BE2C (cell line): Measurements from ENCODE around the gene STK33.

Source experiments
- DNase-seq: peaks from one replicate; pipeline ENCODE4 v3.0.0-alpha.2; 2020
- H3K27me3 ChIP-seq: fragments of 250-450 bp; sonication (Bioruptor Pico); 2 replicates; pipeline ENCODE4 v1.5.1; 2020; ENCODE audit warnings: mild to moderate bottlenecking
- H3K36me3 ChIP-seq: fragments of 250-450 bp; sonication (Bioruptor Pico); 2 replicates; pipeline ENCODE4 v1.5.1; 2020; ENCODE audit warnings: mild to moderate bottlenecking
- H3K4me1 ChIP-seq: fragments of 250-450 bp; sonication (Bioruptor Pico); 2 replicates; pipeline ENCODE4 v1.5.1; 2020
- H3K4me3 ChIP-seq: 2 replicates; pipeline ENCODE4 v1.5.1; 2011; ENCODE audit warnings: low read depth, low read length
- H3K9me3 ChIP-seq: fragments of 250-450 bp; sonication (Bioruptor Pico); 2 replicates; pipeline ENCODE4 v1.5.1; 2020
- TF ChIP-seq, protein P1 (sequence below): IDR thresholded peaks from 2 replicates; pipeline ENCODE4 v1.5.1; 2012; ENCODE audit warnings: mild to moderate bottlenecking, low read depth, low read length

The STK33 gene

DNA sequence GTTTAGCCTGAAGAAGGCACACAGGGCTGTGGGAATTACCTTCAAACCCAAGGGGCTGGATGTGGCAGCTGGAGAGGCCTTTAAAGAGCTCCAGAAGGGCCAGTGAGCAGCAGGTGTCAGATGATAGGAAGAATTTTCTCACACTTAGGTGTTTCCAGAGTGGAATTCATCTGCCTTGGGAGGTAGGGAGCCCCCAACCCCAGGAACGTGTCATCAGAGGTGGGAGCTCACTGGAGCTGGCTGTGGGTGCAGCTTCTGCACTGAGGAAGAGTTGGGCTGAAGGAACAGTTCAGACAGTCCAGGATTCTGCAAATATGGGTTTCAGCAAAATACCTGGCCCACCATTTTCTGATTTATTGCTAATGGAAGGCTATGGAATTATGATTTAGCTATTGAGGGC is 210.8 kb downstream of the STK33 start:
- no peak for DNase-seq
- no peaks in the 10 kb centered on the region for H3K9me3 ChIP-seq
- no peak overlapping the region for H3K4me3 ChIP-seq
- H3K4me1 ChIP-seq: no peaks in the 10 kb centered on the region
- H3K36me3 ChIP-seq: no peaks in the 10 kb centered on the region
- TF ChIP-seq, protein P1, sequence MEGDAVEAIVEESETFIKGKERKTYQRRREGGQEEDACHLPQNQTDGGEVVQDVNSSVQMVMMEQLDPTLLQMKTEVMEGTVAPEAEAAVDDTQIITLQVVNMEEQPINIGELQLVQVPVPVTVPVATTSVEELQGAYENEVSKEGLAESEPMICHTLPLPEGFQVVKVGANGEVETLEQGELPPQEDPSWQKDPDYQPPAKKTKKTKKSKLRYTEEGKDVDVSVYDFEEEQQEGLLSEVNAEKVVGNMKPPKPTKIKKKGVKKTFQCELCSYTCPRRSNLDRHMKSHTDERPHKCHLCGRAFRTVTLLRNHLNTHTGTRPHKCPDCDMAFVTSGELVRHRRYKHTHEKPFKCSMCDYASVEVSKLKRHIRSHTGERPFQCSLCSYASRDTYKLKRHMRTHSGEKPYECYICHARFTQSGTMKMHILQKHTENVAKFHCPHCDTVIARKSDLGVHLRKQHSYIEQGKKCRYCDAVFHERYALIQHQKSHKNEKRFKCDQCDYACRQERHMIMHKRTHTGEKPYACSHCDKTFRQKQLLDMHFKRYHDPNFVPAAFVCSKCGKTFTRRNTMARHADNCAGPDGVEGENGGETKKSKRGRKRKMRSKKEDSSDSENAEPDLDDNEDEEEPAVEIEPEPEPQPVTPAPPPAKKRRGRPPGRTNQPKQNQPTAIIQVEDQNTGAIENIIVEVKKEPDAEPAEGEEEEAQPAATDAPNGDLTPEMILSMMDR: no peak
- no peaks in the 10 kb centered on the region for H3K27me3 ChIP-seq

DNA sequence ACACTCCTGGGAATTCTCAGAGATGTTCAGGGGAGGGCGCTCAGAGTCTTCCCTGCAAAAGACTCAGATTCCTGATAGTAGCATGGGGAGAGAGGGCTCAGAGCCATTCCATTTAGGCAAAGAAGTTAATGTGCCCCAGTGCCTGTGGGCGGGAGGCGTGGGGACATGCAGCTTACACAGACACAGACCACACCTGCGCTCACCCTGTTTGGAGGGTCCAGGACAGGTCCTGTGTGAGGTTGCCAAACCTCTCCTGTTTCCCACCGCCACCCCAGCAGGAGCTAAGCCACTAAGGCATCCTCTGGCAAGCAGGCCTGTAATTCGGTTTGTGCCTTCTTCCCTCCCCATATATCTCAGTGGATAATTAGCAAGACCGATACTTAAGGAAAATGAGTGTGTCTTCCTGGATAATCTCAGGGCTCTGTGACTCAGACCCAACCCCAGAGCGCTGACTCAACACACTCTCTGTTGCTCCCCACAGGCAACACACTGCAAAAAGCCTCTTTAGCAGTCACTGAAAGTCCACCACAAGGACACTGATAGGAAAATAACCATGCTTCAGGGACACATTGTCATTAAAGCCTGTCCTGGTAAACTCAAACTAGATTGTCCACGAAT is 211.5 kb downstream of the STK33 start:
- Histone ChIP-seq H3K4me1 (no peaks in the 10 kb centered on the region), H3K36me3 (no peaks in the 10 kb centered on the region), H3K4me3 (no peak overlapping the region), H3K27me3 (no peaks in the 10 kb centered on the region), H3K9me3 (no peaks in the 10 kb centered on the region)
- no peak for DNase-seq
- TF ChIP-seq, protein P1: no peak

DNA sequence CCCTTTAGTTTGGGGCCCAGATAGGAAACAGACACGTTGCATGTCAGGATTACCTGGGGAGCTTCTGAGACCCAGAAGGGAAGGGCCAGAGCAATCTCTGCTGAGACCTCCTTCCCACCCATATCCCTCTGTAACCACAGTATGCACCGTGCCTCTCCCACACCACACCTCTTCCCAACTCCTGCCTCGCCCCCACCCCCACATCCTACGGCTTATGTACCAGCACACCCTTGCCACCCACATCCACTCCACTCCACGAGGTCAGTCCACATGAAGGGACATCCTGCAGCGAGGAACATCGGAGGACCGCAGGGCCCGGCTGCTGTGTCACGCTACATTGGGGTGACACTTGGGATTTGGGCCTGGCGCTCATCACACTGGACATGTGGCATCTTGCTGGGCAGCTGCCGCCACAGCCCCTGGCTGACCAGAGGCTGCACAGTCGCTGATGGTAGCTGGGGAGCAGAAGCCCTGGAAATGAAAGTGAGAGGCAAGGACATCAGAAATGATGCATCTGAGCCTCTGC is 212.1 kb downstream of the STK33 start:
- DNase-seq: no peak
- no peaks in the 10 kb centered on the region for H3K4me1 ChIP-seq
- H3K9me3 ChIP-seq: no peaks in the 10 kb centered on the region
- H3K36me3 ChIP-seq: no peaks in the 10 kb centered on the region
- TF ChIP-seq, protein P1: no peak
- H3K4me3 ChIP-seq: no peak overlapping the region
- H3K27me3 ChIP-seq: no peaks in the 10 kb centered on the region

DNA sequence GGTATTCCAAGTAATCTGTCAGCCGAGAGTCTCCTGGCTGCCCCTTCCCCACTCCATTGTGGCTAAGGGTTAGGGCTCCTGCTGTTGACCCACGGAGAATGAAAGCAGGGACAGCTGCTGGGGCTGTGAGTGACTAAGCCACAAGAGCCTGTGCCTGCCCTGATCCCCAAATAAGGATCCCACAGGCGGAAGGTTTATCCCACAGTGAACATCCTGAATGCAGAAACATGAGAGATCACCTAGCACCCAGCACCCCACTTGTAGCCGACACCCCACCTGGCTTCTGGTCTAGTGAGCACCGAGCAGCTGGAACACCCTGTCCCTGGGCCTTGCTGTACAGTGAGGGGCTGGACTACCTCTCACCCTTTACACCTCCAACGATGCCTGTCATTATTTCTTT is 212.7 kb downstream of the STK33 start:
- Histone ChIP-seq H3K4me3 (no peak overlapping the region), H3K4me1 (no peaks in the 10 kb centered on the region), H3K9me3 (no peaks in the 10 kb centered on the region), H3K36me3 (no peaks in the 10 kb centered on the region), H3K27me3 (no peaks in the 10 kb centered on the region)
- no peak for DNase-seq
- TF ChIP-seq, protein P1: no peak

DNA sequence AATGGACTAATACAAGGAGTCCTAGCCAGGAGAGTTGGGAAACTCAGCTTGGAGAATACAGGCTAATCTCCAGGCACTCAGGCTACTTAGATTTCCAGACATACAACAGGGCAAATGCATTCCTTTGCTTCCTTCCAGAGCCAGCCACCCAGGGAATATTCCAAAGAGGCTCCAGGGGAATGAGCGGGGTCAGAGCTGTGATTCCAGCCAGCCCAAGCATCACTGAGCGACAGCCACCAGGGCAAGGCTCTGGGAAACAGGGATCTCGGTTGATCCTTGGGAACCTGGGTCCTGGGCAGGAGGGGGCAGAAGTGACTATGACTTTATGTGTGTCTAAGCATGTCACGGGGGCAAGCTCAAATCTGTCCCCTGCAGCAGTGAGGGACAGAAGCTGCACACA is 218.1 kb downstream of the STK33 start:
- no peaks in the 10 kb centered on the region for H3K27me3 ChIP-seq
- no peaks in the 10 kb centered on the region for H3K9me3 ChIP-seq
- H3K36me3 ChIP-seq: no peaks in the 10 kb centered on the region
- TF ChIP-seq, protein P1: no peak
- no peaks in the 10 kb centered on the region for H3K4me1 ChIP-seq
- no peak overlapping the region for H3K4me3 ChIP-seq
- no peak for DNase-seq

DNA sequence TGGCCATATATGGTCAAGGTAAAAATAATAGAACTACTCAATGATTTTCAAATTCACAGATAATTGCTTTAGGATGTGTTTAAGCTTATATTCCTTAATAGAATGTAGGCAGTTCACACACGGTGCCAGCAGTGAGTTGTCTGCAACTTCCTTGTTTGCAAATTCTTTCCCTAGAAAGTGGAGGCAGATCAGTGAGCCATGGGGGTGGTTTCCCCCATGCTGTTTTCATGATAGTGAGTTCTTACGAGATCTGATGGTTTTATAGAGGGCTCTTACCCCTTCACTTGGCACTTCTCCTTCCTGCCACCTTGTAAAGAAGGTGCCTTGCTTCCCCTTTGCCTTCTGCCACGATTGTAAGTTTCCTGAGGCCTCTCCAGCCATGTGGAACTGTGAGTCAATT is 218.6 kb downstream of the STK33 start:
- no peaks in the 10 kb centered on the region for H3K36me3 ChIP-seq
- H3K9me3 ChIP-seq: no peaks in the 10 kb centered on the region
- DNase-seq: no peak
- no peak overlapping the region for H3K4me3 ChIP-seq
- TF ChIP-seq, protein P1: no peak
- no peaks in the 10 kb centered on the region for H3K27me3 ChIP-seq
- H3K4me1 ChIP-seq: no peaks in the 10 kb centered on the region
